GM04504 (cell line): ENCODE results near the gene KCNH6.

ENCODE experiments used
- DNase-seq: peaks from one replicate; pipeline ENCODE4 v3.0.0-alpha.2; 2012; ENCODE audit warnings: low read depth

KCNH6 gene

DNA sequence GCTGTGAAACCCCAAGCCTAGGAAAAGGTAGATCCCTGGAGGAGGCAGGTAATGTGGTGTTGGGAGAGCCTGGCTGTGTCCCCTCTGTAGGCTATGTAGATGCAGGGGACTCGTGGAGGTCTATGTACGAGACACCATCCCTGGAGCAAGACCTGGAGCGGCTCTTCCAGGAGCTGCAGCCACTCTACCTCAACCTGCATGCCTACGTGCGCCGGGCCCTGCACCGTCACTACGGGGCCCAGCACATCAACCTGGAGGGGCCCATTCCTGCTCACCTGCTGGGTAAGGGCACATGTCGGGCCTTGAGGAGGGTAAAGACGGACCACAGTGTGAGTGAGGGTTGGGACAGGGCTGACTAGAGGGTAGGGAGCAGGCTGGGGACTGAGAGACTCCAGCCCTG, 34.3 kb upstream of the KCNH6 start:
- no peak for DNase-seq

DNA sequence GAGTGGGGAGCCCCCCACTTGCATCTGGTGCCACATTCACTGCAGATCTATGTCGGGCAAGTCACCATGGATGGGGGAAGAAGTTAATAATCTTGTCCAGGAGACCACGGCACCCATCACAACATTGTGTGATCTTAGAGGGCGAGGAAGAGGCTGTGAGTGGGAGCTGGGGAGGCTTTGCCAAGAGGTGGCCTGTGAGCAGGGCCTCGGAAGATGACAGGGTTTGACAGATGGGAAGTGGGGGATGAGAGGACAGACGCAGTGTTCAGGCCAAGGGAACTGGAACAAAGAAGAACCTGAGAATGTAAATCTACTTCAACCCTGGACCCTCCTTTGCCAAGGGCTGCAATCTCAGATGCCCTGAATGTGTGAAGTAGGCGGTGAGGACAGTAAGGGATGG, 33.9 kb upstream of the KCNH6 start:
- no peak for DNase-seq

DNA sequence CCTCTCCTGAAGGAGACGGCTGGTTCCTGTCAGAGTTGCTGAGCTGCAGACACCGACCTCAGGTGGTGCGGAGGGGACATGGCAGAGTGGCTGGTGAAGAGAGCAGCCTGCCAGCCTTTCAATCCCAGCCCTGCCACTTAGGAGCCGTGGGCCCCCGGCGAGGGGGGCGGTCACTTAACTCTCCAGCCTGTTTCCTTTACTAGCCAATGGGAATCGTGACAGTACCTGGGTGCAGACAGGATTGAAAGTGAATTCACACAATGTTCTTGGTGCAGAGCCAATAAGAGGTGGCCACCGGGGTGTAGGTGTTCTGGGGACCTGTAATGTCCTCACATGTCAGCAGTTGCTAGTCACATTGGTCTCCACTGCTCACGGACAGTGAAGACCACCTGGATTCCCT, 32.8 kb upstream of the KCNH6 start:
- no peak for DNase-seq

DNA sequence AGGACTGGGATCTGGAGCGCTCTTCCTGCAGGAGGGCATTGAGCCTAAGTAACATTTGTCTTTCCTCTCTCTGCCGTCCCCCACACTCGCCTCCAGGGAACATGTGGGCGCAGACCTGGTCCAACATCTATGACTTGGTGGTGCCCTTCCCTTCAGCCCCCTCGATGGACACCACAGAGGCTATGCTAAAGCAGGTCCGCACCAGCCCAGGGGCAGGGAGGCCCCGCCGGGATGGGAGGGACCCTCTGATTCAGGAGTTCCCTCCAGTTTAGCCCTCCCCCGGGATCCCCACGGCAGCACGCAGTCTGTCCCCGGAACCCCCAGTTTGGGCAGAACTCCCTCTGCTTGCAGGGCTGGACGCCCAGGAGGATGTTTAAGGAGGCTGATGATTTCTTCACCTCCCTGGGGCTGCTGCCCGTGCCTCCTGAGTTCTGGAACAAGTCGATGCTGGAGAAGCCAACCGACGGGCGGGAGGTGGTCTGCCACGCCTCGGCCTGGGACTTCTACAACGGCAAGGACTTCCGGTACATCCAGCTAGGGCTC, 32.2 kb upstream of the KCNH6 start:
- no peak for DNase-seq

DNA sequence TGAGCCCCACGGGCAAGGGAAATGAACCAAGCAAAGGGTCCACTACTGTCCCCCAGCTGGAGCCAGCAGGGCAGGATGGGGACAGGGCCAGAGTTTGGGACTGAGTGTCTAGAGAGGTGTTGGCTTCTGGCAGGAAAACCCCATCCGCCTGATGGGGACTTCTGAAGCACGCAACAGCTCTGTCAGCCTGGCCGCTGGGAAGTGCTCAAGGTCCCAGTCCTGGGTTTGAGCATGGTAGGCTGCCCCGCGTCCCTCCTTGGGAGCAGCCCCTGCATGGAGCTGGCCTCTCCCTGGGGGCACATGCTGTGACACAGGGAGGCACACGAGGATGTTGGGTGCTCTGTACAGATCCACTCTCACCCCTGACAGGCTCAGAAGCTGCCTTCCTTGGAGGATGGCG, 31.7 kb upstream of the KCNH6 start:
- DNase-seq: no peak

DNA sequence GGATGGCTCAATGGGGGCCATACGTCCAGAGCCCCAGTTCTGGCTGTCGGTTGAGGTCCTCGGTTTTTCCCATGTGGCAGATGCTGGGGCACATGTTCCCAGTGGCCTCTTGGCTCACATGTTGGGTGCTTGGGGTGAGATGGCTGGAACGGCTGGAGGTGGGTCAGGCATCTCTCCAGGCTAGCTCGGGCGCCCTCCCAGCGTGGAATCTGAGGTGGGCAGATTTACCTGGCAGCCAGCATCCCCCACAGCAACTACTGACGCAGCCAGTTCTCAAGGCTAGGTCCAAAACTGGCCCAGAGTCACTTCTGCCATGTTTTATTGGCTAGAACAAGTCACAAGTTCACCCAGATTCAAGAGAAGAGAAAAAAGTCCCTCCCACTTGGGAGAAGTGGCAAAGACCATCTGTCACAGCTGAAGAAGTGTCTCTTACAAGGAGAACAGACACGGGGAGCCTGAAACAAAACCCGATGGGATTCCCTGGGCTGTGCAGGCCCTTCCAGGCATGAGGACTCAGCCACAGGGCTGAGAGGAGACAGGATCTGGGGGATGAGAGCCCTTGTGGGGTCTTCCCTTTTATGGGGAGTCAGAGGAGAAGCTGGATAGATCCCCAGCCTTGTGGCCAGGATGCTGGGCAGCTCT, 31.1 kb upstream of the KCNH6 start:
- no peak for DNase-seq

DNA sequence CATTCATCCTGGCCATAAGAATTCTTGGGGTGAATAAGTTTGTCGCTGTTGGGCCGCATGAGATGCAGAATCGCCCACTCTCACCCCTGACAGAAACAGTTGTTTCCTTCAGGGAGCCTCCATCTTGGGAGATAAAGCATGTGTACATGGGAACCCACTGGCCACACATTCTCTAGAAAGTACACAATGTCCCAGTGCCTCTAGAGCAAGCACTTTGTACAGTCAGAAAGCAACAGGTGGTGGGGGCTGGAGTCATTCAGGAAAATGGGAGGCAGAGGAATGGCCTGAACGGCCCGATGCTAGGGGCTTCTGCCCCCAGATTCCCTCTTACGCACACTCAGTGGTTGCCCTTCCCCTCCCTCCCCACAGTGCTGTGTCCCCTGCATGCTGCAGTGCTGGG, 30.2 kb upstream of the KCNH6 start:
- DNase-seq: no peak

DNA sequence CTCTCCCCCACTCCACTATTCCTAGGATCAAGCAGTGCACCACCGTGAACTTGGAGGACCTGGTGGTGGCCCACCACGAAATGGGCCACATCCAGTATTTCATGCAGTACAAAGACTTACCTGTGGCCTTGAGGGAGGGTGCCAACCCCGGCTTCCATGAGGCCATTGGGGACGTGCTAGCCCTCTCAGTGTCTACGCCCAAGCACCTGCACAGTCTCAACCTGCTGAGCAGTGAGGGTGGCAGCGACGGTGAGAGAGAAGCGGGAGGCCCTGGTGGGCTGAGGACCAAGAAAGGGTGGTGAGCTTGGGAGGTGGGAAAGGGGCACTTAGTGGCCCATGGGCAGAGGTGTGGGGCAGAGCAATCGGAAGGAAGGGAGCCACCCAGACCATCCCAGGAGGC, 29.7 kb upstream of the KCNH6 start:
- no peak for DNase-seq

DNA sequence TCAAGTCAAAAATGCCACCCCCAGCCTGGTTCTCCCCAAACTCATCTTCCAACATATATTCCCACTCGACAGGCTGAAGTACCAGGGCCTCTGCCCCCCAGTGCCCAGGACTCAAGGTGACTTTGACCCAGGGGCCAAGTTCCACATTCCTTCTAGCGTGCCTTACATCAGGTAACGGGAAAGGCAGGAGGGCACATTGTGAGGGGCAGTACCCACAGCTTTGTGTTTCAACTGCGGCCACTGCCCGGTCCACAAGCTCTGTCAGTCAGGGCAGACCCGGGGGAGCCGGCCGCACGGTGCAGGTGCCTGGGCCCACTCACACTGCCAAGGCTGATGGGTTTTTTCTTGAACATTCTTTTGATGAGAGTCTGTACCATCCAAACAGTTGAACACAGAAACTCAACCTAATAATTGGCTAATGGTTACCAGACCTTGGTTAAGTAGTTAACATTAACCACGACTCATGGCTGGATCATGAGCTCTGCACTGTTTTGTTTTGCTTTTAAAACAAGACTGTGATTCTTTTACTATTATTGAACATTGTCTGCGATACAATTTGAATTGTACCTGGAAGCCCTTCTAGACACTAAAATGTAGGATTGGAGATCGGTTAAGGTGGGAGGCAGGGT, 28.7 kb upstream of the KCNH6 start:
- no peak for DNase-seq

DNA sequence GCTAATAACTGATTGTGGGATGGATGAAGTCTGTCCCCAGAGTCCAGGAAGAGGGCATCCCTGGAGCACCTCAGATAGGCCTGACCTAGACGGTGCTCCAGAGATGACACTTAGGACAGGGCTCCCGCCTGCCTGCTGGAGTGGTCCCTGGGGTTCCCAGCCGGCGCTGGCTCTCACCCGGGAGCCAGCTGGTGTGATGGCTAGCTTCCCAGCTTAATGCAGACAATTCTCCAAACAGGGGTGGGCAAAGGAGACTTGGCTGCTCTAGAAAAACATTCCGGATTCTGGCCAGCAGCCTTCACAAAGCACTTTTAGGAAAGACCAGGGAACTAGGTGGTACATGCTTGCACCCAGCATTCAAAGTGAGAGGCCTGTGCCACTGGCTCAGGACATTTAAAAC, 27.7 kb upstream of the KCNH6 start:
- no peak for DNase-seq

DNA sequence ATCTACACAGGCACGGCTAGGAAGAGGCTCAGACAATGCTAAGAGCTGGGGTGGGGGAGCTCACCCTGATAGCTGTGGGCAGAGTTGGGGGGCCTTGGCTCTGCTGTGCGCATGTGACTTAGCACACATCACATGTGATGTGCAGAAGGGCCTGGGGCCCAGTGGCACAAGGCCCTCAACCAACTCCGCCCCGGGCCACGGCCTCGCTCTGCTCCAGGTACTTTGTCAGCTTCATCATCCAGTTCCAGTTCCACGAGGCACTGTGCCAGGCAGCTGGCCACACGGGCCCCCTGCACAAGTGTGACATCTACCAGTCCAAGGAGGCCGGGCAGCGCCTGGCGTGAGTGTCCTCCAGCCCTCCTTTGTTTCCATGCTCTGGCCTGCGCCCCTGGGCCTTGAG, 27.0 kb upstream of the KCNH6 start:
- no peak for DNase-seq

DNA sequence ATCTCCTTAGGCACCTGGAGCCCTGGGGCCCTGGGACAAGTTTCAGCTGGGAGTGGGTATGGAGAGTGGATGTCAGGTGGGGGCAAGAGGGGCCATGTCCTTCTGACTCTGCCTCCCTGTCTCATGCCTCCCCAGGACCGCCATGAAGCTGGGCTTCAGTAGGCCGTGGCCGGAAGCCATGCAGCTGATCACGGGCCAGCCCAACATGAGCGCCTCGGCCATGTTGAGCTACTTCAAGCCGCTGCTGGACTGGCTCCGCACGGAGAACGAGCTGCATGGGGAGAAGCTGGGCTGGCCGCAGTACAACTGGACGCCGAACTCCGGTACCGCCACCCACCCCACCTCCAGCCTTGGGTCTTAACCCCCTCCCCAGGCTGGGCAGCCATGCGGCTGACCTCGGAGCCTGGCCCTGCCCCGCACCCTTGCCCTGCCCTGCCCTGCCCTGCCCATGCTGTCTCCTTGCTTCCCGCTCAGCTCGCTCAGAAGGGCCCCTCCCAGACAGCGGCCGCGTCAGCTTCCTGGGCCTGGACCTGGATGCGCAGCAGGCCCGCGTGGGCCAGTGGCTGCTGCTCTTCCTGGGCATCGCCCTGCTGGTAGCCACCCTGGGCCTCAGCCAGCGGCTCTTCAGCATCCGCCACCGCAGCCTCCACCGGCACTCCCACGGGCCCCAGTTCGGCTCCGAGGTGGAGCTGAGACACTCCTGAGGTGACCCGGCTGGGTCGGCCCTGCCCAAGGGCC, 26.3 kb upstream of the KCNH6 start:
- DNase-seq: no peak

DNA sequence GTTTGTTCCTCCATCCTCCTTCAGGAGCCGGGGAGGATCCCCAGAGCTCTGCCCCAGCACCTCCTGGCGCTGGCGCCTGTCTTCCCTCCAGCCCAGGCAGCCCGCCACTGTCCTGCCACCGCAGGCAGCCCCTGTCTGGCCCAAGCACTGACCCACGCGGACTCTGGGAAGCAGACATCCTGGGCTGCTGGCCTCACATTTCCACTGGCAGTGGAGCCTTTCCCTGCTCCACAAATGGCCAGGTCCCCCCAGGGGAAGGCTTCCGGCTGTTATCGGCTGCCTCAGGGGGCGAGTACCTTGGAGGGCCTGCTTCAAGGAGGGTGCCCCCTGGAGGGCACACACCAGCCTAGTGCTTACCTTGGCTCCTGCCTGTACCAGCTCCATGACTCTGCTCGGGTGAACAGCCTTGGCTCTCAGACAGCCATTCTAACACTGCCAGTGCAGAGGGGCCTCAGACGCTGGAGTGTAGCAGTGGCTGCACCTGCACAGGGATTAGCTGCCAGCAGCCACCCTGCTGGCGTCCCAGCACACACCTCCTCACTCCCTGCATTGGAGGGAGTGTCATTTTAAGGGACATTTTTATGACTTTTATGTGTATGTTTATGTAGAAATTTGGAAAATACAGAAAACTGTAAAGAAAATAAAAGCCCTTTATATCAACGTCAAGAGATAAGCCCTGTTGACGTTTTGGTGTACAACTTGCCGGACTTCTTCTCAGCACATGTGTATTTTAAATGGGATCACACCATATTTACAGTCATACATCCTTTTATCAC, 25.3 kb upstream of the KCNH6 start:
- no peak for DNase-seq

DNA sequence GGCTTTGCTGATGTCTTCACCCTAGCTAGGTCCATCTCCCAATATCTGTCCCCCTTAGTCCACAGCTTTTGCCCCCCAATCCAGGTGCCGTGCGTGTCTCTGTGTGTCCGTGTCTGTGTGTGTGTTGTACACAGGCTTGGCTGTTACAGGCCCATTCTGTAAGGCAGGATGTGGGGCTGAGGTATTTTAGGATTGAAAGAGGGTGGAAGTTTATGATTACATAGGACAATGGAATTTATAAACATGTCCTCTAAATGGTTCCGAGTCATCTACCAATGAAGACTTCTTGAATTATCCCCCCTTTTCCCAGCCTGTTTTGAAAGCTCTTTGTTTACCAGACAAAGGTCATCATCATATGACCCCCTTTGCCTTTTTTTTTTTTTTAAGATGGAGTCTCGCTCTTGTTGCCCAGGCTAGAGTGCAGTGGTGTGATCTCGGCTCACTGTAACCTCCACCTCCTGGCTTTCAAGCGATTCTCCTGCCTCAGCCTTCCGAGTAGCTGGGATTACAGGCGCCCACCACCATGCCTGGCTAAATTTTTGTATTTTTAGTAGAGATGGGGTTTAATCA, 24.4 kb upstream of the KCNH6 start:
- DNase-seq: peak; percentile 49

DNA sequence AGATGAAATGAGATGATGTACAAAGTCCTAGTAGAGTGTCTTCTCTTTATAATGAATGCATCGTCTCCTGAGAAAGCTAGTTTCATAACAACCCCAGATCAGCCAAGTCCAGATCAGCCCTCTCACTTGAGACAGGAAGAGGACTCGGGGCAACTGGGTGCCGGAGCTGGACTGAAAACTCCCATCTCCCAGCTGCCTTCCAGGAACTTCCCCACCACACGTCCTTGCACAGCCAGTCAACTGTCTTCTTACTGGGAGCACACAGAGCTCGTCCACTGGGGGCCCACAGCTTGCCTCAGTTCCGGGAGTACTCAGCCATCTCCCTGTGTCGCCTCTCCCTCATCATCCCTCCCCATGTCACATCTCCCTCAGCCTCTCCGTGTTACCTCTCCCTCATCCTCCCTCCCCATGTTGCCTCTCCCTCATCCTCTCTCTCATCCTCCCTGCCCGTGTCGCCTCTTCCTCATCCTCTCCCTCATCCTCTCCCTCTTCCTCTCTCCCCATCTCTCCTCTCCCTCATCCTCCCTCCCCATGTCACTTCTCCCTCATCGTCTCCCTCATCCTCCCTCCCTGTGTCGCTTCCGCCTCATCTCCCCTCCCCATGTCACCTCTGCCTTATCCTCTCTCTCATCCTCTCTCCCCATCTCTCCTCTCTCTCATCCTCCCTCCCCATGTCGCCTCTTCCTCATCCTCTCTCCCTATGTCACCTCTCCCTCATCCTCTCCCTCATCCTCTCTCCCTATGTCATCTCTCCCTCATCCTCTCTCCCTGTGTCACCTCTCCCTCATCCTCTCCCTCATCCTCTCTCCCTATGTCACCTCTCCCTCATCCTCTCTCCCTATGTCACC, 22.4 kb upstream of the KCNH6 start:
- no peak for DNase-seq

DNA sequence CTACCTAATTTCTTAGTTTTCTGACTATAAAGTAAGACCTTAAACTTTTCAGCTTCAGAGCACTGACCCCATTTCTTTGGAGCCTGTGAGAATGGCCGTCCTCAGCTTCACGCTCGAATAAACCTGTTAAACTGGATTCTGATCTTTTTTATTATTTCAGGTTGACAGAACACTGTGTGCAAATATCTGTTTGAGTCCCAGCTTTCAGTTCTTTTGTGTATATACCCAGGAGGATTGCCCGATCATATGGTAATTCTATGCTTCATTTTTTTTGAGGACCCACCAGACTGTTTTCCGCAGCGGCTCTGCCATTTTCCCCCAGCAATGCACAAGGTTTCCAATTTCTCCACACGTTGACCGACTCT, 19.8 kb upstream of the KCNH6 start:
- no peak for DNase-seq

DNA sequence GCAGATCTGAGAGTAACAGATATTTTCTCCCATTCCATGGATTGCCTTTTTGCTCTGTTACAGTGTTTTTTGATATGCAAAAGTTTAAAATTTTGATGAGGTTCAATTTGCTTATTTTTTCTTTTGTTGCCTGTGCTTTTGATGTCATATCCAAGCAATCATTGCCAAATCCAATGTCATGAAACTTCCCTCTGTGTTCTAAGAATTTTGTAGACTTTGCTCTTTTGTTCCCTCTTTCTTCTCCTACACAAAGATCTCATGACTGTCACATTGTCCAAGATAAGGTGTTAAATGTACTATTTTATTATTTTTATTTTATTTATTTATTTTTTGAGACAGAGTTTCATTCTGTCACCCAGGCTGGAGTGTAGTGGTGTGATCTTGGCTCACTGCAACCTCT, 18.9 kb upstream of the KCNH6 start:
- DNase-seq: no peak

DNA sequence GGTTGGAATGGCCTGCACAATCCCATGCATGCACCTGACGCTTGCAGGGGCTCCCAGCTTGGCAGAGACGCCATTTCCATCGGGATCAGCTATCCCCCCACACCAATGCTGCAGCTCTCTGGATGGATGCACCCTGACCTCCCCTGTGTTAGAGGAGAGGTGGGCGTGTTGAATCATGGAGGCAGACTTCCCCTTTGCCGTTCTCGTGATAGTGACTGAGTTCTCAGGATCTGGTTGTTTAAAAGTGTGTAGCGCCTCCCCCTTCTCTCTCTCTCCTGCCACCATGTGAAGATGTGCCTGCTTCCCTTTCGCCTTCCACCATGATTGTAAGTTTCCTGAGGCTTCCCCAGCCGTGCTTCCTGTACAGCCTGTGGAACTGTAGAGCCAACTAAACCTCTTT, 17.8 kb upstream of the KCNH6 start:
- DNase-seq: no peak

DNA sequence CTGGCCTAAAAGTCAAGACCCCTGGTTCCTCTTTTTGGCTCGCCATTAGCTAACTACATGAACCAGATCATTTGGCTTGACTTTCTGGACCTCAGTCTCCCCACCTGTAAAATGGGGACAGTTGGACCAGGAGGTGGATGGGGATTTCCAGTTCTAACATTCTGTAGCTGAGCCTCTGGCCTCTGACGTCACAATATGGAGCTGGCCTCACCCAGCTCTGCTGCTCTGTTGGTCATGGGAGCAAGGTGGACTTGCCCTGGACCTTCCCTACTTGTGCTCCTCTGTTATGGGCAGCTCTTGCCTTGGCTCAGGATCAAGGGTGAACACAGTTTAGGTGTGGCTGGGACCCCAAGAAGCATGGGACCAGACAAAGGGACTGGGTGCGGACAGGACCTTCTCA, 16.5 kb upstream of the KCNH6 start:
- DNase-seq: no peak

DNA sequence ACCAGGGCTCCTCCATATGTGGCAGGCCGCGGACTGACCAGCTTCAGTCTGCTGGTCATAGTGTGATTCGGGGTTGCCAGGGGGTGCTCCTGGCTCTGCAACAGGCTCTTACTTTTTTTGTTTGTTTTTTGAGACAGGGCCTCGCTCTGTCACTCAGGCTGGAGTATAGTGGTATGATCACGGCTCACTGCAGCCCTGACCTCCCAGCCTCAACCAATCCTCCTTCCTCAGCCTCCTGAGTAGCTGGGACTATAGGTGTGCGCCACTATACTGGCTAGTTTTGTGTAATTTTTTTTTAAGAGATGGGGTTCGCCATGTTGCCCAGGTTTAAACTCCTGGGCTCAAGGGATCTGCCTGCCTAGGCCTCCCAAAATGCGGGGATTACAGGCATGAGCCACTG, 11.8 kb upstream of the KCNH6 start:
- no peak for DNase-seq

DNA sequence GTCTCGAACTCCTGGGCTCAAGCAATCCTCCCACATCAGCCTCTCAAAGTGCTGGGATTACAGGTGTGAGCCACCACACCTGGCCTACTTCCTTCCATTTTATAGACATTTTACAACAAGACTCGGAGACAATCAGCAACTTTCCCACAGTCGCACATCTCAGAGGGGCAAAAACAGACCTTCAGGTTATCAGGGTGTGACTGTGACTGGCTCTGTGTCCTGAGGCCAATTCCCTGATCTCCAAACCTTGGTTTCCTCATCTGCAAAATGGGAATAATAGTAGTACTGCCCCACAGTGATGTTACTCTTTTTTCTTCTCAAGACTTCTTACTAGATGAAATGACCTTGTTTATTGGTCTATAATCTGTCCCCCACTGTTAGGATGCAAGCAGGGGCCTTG, 10.8 kb upstream of the KCNH6 start:
- no peak for DNase-seq
